ENCODE results near the gene MYL4. TPM values are rescaled to one million over a fixed set of nuclear protein-coding genes. Genes with fewer than 3 reads are reported as not detected.
A peak's percentile ranks its signal among the peaks of the same experiment; 100 is the strongest.

Gene MYL4
- total RNA-seq, 1 donor from 2014 or later, result not detected

GRCh38 chr17:47253541-47254402 is 44.6 kb downstream of the MYL4 start, which contains the start of gene ITGB3:
TSS of gene ITGB3 (plus strand) at chr17:47253827. CDS start at chr17:47253862, 35 bp downstream.
- H3K36me3 ChIP-seq, result no peaks in the 10 kb centered on the region
- H3K4me1 ChIP-seq, result peaks cover 12% of the 10 kb centered on the region
- peak within 1 kb of the TSS; percentile 64 to 74 for H3K4me3 ChIP-seq
- DNase-seq (ENCODE audit: extremely low spot score in 2 of 2), result no peak
- peak within 1 kb of the TSS; percentile 71 for H3K27ac ChIP-seq
- no peaks in the 10 kb centered on the region for H3K9me3 ChIP-seq
- no peaks in the 10 kb centered on the region for H3K27me3 ChIP-seq
- intact Hi-C loops (cut with DNase I), result no loop called here
- TF ChIP-seq POLR2AphosphoS5 (IDR thresholded peaks at IDR 0.05; ENCODE audit: insufficient read depth in 1 of 2, low read depth in 1 of 2), result peak in 1 of 2 donors; percentile 28
- no peak for TF ChIP-seq POLR2A (IDR thresholded peaks at IDR 0.05)

GRCh38 chr17:47254403-47254943 is 45.3 kb downstream of the MYL4 start:
- Histone ChIP-seq H3K36me3 (no peaks in the 10 kb centered on the region), H3K27ac (peak overlapping the region; percentile 71), H3K4me1 (peaks cover 12% of the 10 kb centered on the region), H3K9me3 (no peaks in the 10 kb centered on the region), H3K4me3 (peak overlapping the region; percentile 64 to 74), H3K27me3 (no peaks in the 10 kb centered on the region)
- intact Hi-C loops (cut with DNase I), result no loop called here
- TF ChIP-seq CTCF (IDR thresholded peaks at IDR 0.05), result no peak
- TF ChIP-seq POLR2AphosphoS5 (IDR thresholded peaks at IDR 0.05; ENCODE audit: insufficient read depth in 1 of 2, low read depth in 1 of 2), result no peak
- TF ChIP-seq POLR2A (IDR thresholded peaks at IDR 0.05), result no peak
- no peak for DNase-seq (ENCODE audit: extremely low spot score in 2 of 2)

- Histone ChIP-seq H3K9me3 (no peaks in the 10 kb centered on the region), H3K4me1 (peaks cover 12% of the 10 kb centered on the region), H3K27ac (peak overlapping the region; percentile 3), H3K27me3 (no peaks in the 10 kb centered on the region), H3K36me3 (no peaks in the 10 kb centered on the region), H3K4me3 (no peak overlapping the region)
- DNase-seq (ENCODE audit: extremely low spot score in 2 of 2), result no peak
- TF ChIP-seq POLR2A (IDR thresholded peaks at IDR 0.05) (no peak), POLR2AphosphoS5 (IDR thresholded peaks at IDR 0.05; ENCODE audit: insufficient read depth in 1 of 2, low read depth in 1 of 2) (no peak), CTCF (IDR thresholded peaks at IDR 0.05) (no peak)
- intact Hi-C loops (cut with DNase I), result no loop called here
These were observed 48.6 kb downstream of the MYL4 start for GRCh38 chr17:47257651-47258339.

DNA sequence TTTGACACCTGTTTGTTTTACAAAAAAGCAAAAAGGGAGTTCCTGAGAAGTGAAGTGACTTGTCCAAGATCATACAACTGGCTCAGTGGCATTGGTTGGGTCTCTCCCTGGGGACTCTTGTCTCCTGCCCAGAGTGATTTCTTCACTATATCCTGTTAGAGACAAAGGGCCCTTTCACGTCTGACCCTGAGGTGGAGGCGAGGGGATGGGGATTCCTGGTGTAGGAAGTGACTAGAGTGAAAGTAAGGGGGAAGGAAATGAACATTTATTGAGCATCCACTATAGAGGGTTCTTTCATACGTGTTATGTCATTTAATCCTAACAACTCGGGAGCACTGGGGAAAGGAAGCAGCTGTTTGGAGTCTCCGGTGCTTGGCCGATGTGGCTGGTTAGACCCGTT is 53.4 kb downstream of the MYL4 start:
- Histone ChIP-seq H3K27me3 (no peaks in the 10 kb centered on the region), H3K4me1 (no peaks in the 10 kb centered on the region), H3K27ac (no peak overlapping the region), H3K9me3 (no peaks in the 10 kb centered on the region), H3K4me3 (no peak overlapping the region), H3K36me3 (no peaks in the 10 kb centered on the region)
- no peak for TF ChIP-seq POLR2A (IDR thresholded peaks at IDR 0.05)
- no peak for TF ChIP-seq CTCF (IDR thresholded peaks at IDR 0.05)
- no peak for TF ChIP-seq POLR2AphosphoS5 (IDR thresholded peaks at IDR 0.05; ENCODE audit: insufficient read depth in 1 of 2, low read depth in 1 of 2)
- intact Hi-C loops (cut with DNase I), result no loop called here
- no peak for DNase-seq (ENCODE audit: extremely low spot score in 2 of 2)

GRCh38 chr17:47264166-47264565 is 55.0 kb downstream of the MYL4 start:
- H3K27ac ChIP-seq, result no peak overlapping the region
- no peaks in the 10 kb centered on the region for H3K9me3 ChIP-seq
- intact Hi-C loops (cut with DNase I), result no loop called here
- H3K4me1 ChIP-seq, result no peaks in the 10 kb centered on the region
- no peak overlapping the region for H3K4me3 ChIP-seq
- H3K27me3 ChIP-seq, result no peaks in the 10 kb centered on the region
- no peak for DNase-seq (ENCODE audit: extremely low spot score in 2 of 2)
- H3K36me3 ChIP-seq, result no peaks in the 10 kb centered on the region
- TF ChIP-seq POLR2A (IDR thresholded peaks at IDR 0.05) (no peak), CTCF (IDR thresholded peaks at IDR 0.05) (no peak), POLR2AphosphoS5 (IDR thresholded peaks at IDR 0.05; ENCODE audit: insufficient read depth in 1 of 2, low read depth in 1 of 2) (no peak)
